DOHH2 (cell line): Measurements from ENCODE around the gene ARPC2.

Experiments used
- H3F3A ChIP-seq: fragments of 200-600 bp; sonication (generic), shearing (Covaris generic); 2 replicates; pipeline ENCODE4 v1.6.0; 2016; ENCODE audit warnings: antibody characterized with exemption, mild to moderate bottlenecking; ENCODE audit not compliant: control insufficient read depth, insufficient read depth
- H3K27ac ChIP-seq: fragments of 200-600 bp; sonication (generic); 2 replicates; pipeline ENCODE4 v1.5.1; 2014; ENCODE audit warnings: low read depth, mild to moderate bottlenecking, low read length, moderate library complexity
- H3K27me3 ChIP-seq: fragments of 200-600 bp; sonication (generic); 2 replicates; pipeline ENCODE4 v1.6.1; 2014; ENCODE audit warnings: mild to moderate bottlenecking, low read length, mixed read lengths; ENCODE audit not compliant: control insufficient read depth
- H3K36me3 ChIP-seq: fragments of 200-600 bp; sonication (generic); 2 replicates; pipeline ENCODE4 v1.6.1; 2014; ENCODE audit warnings: mild to moderate bottlenecking, low read length, moderate library complexity, mixed read lengths; ENCODE audit not compliant: control insufficient read depth
- H3K4me1 ChIP-seq: fragments of 200-600 bp; sonication (generic); 2 replicates; pipeline ENCODE4 v1.6.1; 2014; ENCODE audit warnings: mild to moderate bottlenecking, low read length, mixed read lengths; ENCODE audit not compliant: control insufficient read depth
- H3K4me2 ChIP-seq: fragments of 200-600 bp; sonication (generic); 2 replicates; pipeline ENCODE4 v1.6.0; 2014; ENCODE audit warnings: mild to moderate bottlenecking, low read length, moderate library complexity
- H3K4me3 ChIP-seq: fragments of 200-600 bp; sonication (generic); 2 replicates; pipeline ENCODE4 v1.5.1; 2014; ENCODE audit warnings: mild to moderate bottlenecking, low read length, mixed read lengths
- H3K79me2 ChIP-seq: fragments of 200-600 bp; sonication (generic); 2 replicates; pipeline ENCODE4 v1.6.1; 2014; ENCODE audit warnings: mild to moderate bottlenecking, low read length, mixed read lengths; ENCODE audit not compliant: control insufficient read depth
- H3K9me2 ChIP-seq: fragments of 200-600 bp; sonication (generic); replicated peaks from 2 replicates; pipeline ENCODE4 v1.6.1; 2014; ENCODE audit warnings: mild to moderate bottlenecking, low read length, mixed read lengths; ENCODE audit not compliant: control insufficient read depth
- H3K9me3 ChIP-seq: fragments of 200-600 bp; sonication (generic); 2 replicates; pipeline ENCODE4 v1.6.1; 2014; ENCODE audit warnings: antibody characterized with exemption, low read length, mixed read lengths; ENCODE audit not compliant: control insufficient read depth, insufficient read depth
- H4K20me1 ChIP-seq: fragments of 200-600 bp; sonication (generic); 2 replicates; pipeline ENCODE4 v1.6.0; 2014; ENCODE audit warnings: low read depth, mild to moderate bottlenecking, antibody characterized with exemption, low read length, moderate library complexity; ENCODE audit not compliant: control insufficient read depth, insufficient read depth
- EZH2phosphoT487 ChIP-seq: fragments of 200-600 bp; sonication (generic); IDR thresholded peaks from 2 replicates; pipeline ENCODE4 v1.6.1; 2017; ENCODE audit warnings: borderline replicate concordance, mild to moderate bottlenecking, antibody characterized with exemption, low read length, moderate library complexity, mixed read lengths
- TF ChIP-seq, protein P1 (sequence below): fragments of 200-600 bp; sonication (generic); IDR thresholded peaks from one replicate; pipeline ENCODE4 v1.5.1; 2014; ENCODE audit warnings: antibody characterized with exemption, mild to moderate bottlenecking, low read depth, low read length; ENCODE audit not compliant: poor library complexity, severe bottlenecking

The ARPC2 gene

DNA sequence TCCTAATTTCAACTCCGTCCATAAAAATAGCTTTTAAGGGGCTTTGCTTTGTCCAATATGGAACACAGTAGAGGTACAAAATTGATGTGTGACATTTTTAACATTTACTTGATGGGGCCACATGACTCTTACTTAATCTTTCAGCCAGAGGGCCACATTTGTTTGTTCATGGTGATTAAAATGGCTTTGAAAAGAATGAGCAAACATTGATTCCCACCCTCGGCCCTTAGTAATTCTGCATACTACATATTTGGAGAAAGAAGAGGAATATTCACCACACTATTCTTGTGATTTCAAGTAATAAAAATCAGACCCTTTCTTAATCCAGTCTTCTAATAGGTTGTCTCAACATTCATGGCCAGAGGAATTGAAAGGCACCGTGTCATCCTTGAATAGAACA, 17.5 kb downstream of the ARPC2 start:
- Histone ChIP-seq H3K9me2 (no peaks in the 10 kb centered on the region), H3K4me3 (no peak overlapping the region), H3K27ac (no peak overlapping the region), H3K27me3 (no peaks in the 10 kb centered on the region), H3K9me3 (no peaks in the 10 kb centered on the region), H3K4me1 (peaks cover 12% of the 10 kb centered on the region), H3K4me2 (no peak overlapping the region), H3K79me2 (peaks cover 30% of the 10 kb centered on the region), H3F3A (peaks cover 3% of the 10 kb centered on the region; the same call in 1 of the 2 replicates), H4K20me1 (0 out of 2 replicates have a peak, but pooled peaks cover 3% of the 10 kb centered on the region), H3K36me3 (peaks cover 90% of the 10 kb centered on the region)
- TF ChIP-seq, protein P1, sequence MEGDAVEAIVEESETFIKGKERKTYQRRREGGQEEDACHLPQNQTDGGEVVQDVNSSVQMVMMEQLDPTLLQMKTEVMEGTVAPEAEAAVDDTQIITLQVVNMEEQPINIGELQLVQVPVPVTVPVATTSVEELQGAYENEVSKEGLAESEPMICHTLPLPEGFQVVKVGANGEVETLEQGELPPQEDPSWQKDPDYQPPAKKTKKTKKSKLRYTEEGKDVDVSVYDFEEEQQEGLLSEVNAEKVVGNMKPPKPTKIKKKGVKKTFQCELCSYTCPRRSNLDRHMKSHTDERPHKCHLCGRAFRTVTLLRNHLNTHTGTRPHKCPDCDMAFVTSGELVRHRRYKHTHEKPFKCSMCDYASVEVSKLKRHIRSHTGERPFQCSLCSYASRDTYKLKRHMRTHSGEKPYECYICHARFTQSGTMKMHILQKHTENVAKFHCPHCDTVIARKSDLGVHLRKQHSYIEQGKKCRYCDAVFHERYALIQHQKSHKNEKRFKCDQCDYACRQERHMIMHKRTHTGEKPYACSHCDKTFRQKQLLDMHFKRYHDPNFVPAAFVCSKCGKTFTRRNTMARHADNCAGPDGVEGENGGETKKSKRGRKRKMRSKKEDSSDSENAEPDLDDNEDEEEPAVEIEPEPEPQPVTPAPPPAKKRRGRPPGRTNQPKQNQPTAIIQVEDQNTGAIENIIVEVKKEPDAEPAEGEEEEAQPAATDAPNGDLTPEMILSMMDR, result no peak
- TF ChIP-seq EZH2phosphoT487, result no peak

DNA sequence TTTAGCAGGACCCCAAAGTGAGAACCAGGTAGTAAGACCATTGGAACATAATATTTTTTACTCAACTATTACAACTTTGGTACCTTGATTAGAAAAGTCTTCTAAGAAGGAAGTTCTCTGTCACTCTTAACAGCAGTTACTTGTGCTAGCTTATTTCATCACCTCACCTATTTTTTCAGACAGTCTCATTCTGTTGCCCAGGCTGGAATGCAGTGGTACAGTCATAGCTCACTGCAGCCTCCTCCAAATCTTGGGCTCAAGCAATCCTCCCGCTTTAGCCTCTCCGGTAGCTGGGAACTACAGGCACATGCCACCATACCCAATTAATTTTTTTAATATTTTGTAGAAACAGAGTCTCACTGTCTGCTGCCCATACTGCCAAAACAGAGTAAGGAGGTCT, 18.0 kb downstream of the ARPC2 start:
- H3K79me2 ChIP-seq, result peaks cover 25% of the 10 kb centered on the region
- H3K27me3 ChIP-seq, result no peaks in the 10 kb centered on the region
- peaks cover 7% of the 10 kb centered on the region for H3K4me1 ChIP-seq
- no peaks in the 10 kb centered on the region for H3K9me2 ChIP-seq
- 0 out of 2 replicates have a peak, but pooled peaks cover 3% of the 10 kb centered on the region for H4K20me1 ChIP-seq
- no peaks in the 10 kb centered on the region for H3K9me3 ChIP-seq
- peaks cover 3% of the 10 kb centered on the region; the same call in 1 of the 2 replicates for H3F3A ChIP-seq
- no peak overlapping the region for H3K4me3 ChIP-seq
- no peak overlapping the region for H3K27ac ChIP-seq
- peaks cover 90% of the 10 kb centered on the region for H3K36me3 ChIP-seq
- TF ChIP-seq, protein P1, result no peak
- TF ChIP-seq EZH2phosphoT487, result no peak
- no peak overlapping the region for H3K4me2 ChIP-seq

DNA sequence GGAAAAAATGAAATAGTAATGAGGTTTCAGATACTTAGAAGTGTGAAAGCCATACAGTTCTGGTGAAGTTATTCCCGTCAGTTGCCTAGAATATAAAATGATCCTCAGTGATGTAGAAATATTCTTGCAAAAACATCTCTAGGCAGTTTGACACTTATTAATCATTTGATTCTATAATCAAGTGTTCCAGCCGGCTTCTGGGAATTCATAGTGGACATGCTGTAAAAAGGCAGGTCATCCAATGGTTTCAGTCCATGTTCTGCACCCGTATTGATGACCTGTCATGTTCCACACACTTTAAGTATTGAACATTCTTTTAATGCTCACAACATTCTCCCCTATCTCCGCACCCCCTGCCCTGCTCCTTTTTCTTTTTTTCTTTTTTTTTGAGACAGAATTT, 19.8 kb downstream of the ARPC2 start:
- no peaks in the 10 kb centered on the region for H3K9me3 ChIP-seq
- H3F3A ChIP-seq, result no peaks in the 10 kb centered on the region; the same call in 1 of the 2 replicates
- H3K9me2 ChIP-seq, result no peaks in the 10 kb centered on the region
- H3K27ac ChIP-seq, result no peak overlapping the region
- H3K4me2 ChIP-seq, result no peak overlapping the region
- H3K27me3 ChIP-seq, result no peaks in the 10 kb centered on the region
- H3K4me1 ChIP-seq, result no peaks in the 10 kb centered on the region
- H4K20me1 ChIP-seq, result no peaks in the 10 kb centered on the region
- TF ChIP-seq, protein P1, result no peak
- no peak for TF ChIP-seq EZH2phosphoT487
- no peak overlapping the region for H3K4me3 ChIP-seq
- peaks cover 13% of the 10 kb centered on the region for H3K79me2 ChIP-seq
- peaks cover 89% of the 10 kb centered on the region for H3K36me3 ChIP-seq
